ENCODE measurements around the gene TRAF4. TPM values are rescaled to one million over a fixed set of nuclear protein-coding genes. Genes with fewer than 3 reads are reported as not detected.
A peak's percentile ranks its signal among the peaks of the same experiment; 100 is the strongest.

Gene TRAF4
- polyA plus RNA-seq, 1 donor (not counting 4 experiments of a cell fraction or from before 2014, with no cell fraction given), result 57.3 TPM

DNA sequence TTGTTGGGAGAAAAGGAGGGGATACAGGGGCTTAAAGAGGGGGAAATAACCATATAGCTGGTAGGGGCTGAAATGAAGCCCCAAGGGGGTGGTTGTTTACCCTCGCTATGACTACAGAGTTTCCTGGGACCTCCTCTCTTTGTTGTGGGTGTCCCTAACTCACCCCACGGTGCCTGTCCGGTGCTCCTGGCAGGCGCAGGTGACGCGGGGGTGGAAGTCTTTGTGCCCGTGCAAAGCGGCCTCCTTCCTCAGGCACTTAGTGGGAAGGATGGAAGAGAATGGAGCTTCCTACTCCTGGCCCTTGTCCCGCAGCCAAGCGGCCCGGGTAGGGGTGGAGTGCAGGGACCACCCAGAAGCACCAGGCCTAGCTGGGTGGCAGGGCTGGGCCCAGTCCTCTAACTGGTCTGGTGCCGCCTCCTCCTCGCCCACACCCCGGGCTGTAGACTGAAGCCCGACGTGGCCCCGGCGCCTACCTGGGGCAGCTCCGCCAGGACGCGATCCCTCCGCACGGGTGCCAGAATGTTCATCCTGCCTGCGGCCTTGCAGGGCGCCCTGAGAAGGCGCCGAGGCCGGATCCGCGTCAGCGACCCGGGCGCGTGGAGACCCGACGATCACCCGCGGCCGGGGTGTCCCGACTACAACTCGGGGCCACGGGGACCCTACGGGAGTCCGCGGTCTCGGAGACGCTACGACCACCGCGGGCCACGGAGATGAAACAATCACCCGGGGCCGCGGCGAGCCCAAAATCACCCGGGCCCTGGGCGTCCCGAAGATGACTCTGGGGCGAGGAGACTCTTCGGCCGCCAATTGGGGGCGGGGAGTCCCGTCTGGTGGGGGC lies 26.9 kb upstream of the TRAF4 start:
- H2AFZ ChIP-seq (ENCODE audit: control insufficient read depth, low read length), result peak overlapping the region; percentile 30
- peaks cover 20 to 48% of the 10 kb centered on the region in 2 experiments for H3K36me3 ChIP-seq (ENCODE audit: control insufficient read depth in 2 of 2, extremely low read depth in 1 of 2, insufficient read depth in 2 of 2, low read length in 2 of 2)
- H3K4me3 ChIP-seq (ENCODE audit: control insufficient read depth in 2 of 3, extremely low read depth in 1 of 3, insufficient read depth in 2 of 3, low read depth in 1 of 3, low read length in 3 of 3), result peak overlapping the region; percentile 69 to 87 (median 82)
- H3K27me3 ChIP-seq (ENCODE audit: control insufficient read depth, extremely low read depth, insufficient read depth, low read length), result no peaks in the 10 kb centered on the region
- H3K27ac ChIP-seq (ENCODE audit: control insufficient read depth, insufficient read depth, low read length), result peak overlapping the region; percentile 89
- H3K9ac ChIP-seq (ENCODE audit: control insufficient read depth, extremely low read depth, insufficient read depth, low read length), result peak overlapping the region; percentile 95
- peaks cover 33% of the 10 kb centered on the region for H3K4me1 ChIP-seq (ENCODE audit: control insufficient read depth, extremely low read depth, insufficient read depth, low read length)
- DNase-seq (ENCODE audit: low read depth, low spot score) (no peak), FAIRE-seq (no peak)
- TF ChIP-seq, protein P1, sequence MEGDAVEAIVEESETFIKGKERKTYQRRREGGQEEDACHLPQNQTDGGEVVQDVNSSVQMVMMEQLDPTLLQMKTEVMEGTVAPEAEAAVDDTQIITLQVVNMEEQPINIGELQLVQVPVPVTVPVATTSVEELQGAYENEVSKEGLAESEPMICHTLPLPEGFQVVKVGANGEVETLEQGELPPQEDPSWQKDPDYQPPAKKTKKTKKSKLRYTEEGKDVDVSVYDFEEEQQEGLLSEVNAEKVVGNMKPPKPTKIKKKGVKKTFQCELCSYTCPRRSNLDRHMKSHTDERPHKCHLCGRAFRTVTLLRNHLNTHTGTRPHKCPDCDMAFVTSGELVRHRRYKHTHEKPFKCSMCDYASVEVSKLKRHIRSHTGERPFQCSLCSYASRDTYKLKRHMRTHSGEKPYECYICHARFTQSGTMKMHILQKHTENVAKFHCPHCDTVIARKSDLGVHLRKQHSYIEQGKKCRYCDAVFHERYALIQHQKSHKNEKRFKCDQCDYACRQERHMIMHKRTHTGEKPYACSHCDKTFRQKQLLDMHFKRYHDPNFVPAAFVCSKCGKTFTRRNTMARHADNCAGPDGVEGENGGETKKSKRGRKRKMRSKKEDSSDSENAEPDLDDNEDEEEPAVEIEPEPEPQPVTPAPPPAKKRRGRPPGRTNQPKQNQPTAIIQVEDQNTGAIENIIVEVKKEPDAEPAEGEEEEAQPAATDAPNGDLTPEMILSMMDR (optimal IDR thresholded peaks at IDR 0.05 in 1 of 3, IDR thresholded peaks at IDR 0.05 in 1 of 3, conservative IDR thresholded peaks at IDR 0.05 in 1 of 3; ENCODE audit: extremely low read depth in 1 of 3, insufficient read depth in 2 of 3, low read length in 3 of 3), result no peak
- TF ChIP-seq EZH2 (IDR thresholded peaks at IDR 0.05; ENCODE audit: low read length), result no peak
- peaks cover 45% of the 10 kb centered on the region for H3K79me2 ChIP-seq (ENCODE audit: control insufficient read depth, insufficient read depth, low read length)
- H4K20me1 ChIP-seq (ENCODE audit: control insufficient read depth, extremely low read depth, insufficient read depth, low read length), result peaks cover 14% of the 10 kb centered on the region
- H3K9me3 ChIP-seq (ENCODE audit: control insufficient read depth, low read depth, low read length), result no peaks in the 10 kb centered on the region
- H3K9me1 ChIP-seq (ENCODE audit: control insufficient read depth, extremely low read depth, insufficient read depth, low read length), result peaks cover 3% of the 10 kb centered on the region
- peak overlapping the region; percentile 99 for H3K4me2 ChIP-seq (ENCODE audit: control insufficient read depth, extremely low read depth, insufficient read depth, low read depth, low read length)
- dilution Hi-C loops (cut with MboI; ENCODE audit: extremely low pct_ligation_motif_present, low sequenced_read_pairs), result no loop called here

DNA sequence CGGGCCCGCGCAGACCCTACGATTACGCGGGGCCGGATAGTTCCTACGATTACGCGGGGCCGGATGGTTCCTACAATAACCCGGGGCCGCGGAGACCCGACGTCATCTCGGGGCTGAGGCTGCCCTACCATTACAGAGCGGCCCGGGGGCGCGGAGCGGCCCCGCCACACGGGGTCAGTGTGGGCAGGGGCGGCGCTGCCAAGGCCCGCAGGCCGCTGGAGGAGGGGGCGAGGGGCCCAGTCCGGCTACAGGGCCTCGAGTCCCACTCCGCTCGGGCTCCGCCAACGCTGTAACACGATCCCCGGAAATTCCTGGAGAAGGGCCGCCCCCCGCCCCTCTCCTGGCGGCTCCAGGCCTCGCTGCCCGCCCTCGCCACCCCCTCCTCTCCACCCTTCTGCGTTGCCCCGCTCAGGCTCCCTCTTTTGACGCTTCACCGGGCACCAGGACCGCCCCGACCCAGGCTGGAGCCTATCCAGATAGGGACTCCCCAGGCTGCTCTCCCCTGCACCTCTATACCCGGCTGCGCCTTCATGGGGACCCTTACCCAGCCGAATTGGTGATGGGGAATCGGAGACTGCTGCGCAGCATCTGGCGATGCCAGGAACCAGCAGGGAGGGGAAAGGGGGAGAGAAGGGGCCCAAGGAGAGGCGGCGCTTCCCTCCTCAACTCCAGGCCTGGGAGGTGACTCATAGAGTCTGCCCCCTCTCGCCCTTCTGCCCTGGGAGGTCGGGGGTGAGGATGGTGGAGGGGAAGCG lies 26.1 kb upstream of the TRAF4 start, which contains the start of gene RAB34:
Gene RAB34, minus strand, starts transcription at position 291 of the 755 bp plus-strand sequence. CDS start 602 bp downstream, outside the sequence.
- Histone ChIP-seq H3K9ac (ENCODE audit: control insufficient read depth, extremely low read depth, insufficient read depth, low read length) (peak within 1 kb of the TSS; percentile 95), H3K9me3 (ENCODE audit: control insufficient read depth, low read depth, low read length) (no peaks in the 10 kb centered on the region), H2AFZ (ENCODE audit: control insufficient read depth, low read length) (peak within 1 kb of the TSS; percentile 54), H3K4me2 (ENCODE audit: control insufficient read depth, extremely low read depth, insufficient read depth, low read depth, low read length) (peak within 1 kb of the TSS; percentile 99), H3K27me3 (ENCODE audit: control insufficient read depth, extremely low read depth, insufficient read depth, low read length) (no peaks in the 10 kb centered on the region), H3K36me3 (ENCODE audit: control insufficient read depth in 2 of 2, extremely low read depth in 1 of 2, insufficient read depth in 2 of 2, low read length in 2 of 2) (peaks cover 22 to 51% of the 10 kb centered on the region in 2 experiments), H3K4me3 (ENCODE audit: control insufficient read depth in 2 of 3, extremely low read depth in 1 of 3, insufficient read depth in 2 of 3, low read depth in 1 of 3, low read length in 3 of 3) (peak within 1 kb of the TSS; percentile 69 to 87 (median 82)), H3K79me2 (ENCODE audit: control insufficient read depth, insufficient read depth, low read length) (peaks cover 53% of the 10 kb centered on the region), H3K9me1 (ENCODE audit: control insufficient read depth, extremely low read depth, insufficient read depth, low read length) (peaks cover 3% of the 10 kb centered on the region), H3K4me1 (ENCODE audit: control insufficient read depth, extremely low read depth, insufficient read depth, low read length) (peaks cover 41% of the 10 kb centered on the region), H3K27ac (ENCODE audit: control insufficient read depth, insufficient read depth, low read length) (peak within 1 kb of the TSS; percentile 89), H4K20me1 (ENCODE audit: control insufficient read depth, extremely low read depth, insufficient read depth, low read length) (peaks cover 22% of the 10 kb centered on the region)
- dilution Hi-C loops (cut with MboI; ENCODE audit: extremely low pct_ligation_motif_present, low sequenced_read_pairs), result no loop called here
- no peak for DNase-seq (ENCODE audit: low read depth, low spot score)
- FAIRE-seq, result no peak
- no peak for TF ChIP-seq EZH2 (IDR thresholded peaks at IDR 0.05; ENCODE audit: low read length)
- TF ChIP-seq, protein P1 (optimal IDR thresholded peaks at IDR 0.05 in 1 of 3, IDR thresholded peaks at IDR 0.05 in 1 of 3, conservative IDR thresholded peaks at IDR 0.05 in 1 of 3; ENCODE audit: extremely low read depth in 1 of 3, insufficient read depth in 2 of 3, low read length in 3 of 3), result peak in 2 of 3 experiments; percentile 21 to 42
